SK-N-SH (cell line): ENCODE results near the gene NECTIN1. TPM values are rescaled to one million over a fixed set of nuclear protein-coding genes. Genes with fewer than 3 reads are reported as not detected.

ENCODE experiments used
- CTCF ChIA-PET: fragments of 300-600, 350-600 bp; formaldehyde crosslinking; extraction: SDS; loops from one replicate; lab custom pipeline; 2021; lab: Yijun Ruan, JAX
- POLR2A ChIA-PET: fragments of 350-600 bp; sonication (Branson Sonifier 250); formaldehyde crosslinking; extraction: SDS; loops from one replicate; lab custom pipeline; 2020; ENCODE audit warnings: antibody characterized with exemption, inconsistent platforms; lab: Yijun Ruan, JAX
- DNase-seq: peaks from one replicate; pipeline ENCODE4 v3.0.0; 2012
- H2AFZ ChIP-seq: fragments of 200-600 bp; sonication (generic); 2 replicates; pipeline ENCODE4 v1.8.1; 2016; ENCODE audit warnings: antibody characterized with exemption, mild to moderate bottlenecking, low read depth
- H3F3A ChIP-seq: fragments of 200-600 bp; sonication (generic); replicated peaks from 2 replicates; pipeline ENCODE3; 2016; ENCODE audit warnings: antibody characterized with exemption, mild to moderate bottlenecking; ENCODE audit not compliant: insufficient read depth
- H3K27ac ChIP-seq, 2 experiments: fragments of 200-500 bp in 1 of 2; fragments of 200-600 bp in 1 of 2; sonication (Bioruptor generic) in 1 of 2; sonication (generic), shearing (Covaris generic) in 1 of 2; 2 replicates each; pipeline versions ENCODE4 v1.5.1 to v1.6.1; 2014 to 2016; ENCODE audit warnings: low read depth in 2 of 2, inconsistent platforms in 1 of 2, low read length in 1 of 2, mild to moderate bottlenecking in 1 of 2, mixed read lengths in 1 of 2
- H3K27me3 ChIP-seq: fragments of 200-600 bp; sonication (generic), shearing (Covaris generic); 2 replicates; pipeline ENCODE4 v1.6.1; 2016; ENCODE audit warnings: mixed run types; ENCODE audit not compliant: insufficient read depth
- H3K36me3 ChIP-seq, 2 experiments: fragments of 200-500 bp in 1 of 2; fragments of 200-600 bp in 1 of 2; sonication (Bioruptor generic) in 1 of 2; sonication (generic) in 1 of 2; replicated peaks in 1 of 2; 2 replicates each; pipeline versions ENCODE3 to v1.5.1; 2014 to 2016; ENCODE audit warnings: low read length in 1 of 2, mild to moderate bottlenecking in 1 of 2; ENCODE audit not compliant: insufficient read depth in 2 of 2, control insufficient read depth in 1 of 2
- H3K4me1 ChIP-seq, 2 experiments: fragments of 200-500 bp in 1 of 2; fragments of 200-600 bp in 1 of 2; sonication (Bioruptor generic) in 1 of 2; sonication (generic), shearing (Covaris generic) in 1 of 2; 2 replicates each; pipeline versions ENCODE4 v1.5.1 to v1.6.1; 2014 to 2016; ENCODE audit warnings: low read depth in 1 of 2, low read length in 1 of 2, mixed run types in 1 of 2; ENCODE audit not compliant: insufficient read depth in 2 of 2, control insufficient read depth in 1 of 2
- H3K4me2 ChIP-seq: fragments of 200-600 bp; sonication (generic), shearing (Covaris generic); 2 replicates; pipeline ENCODE4 v1.6.1; 2017; ENCODE audit warnings: mixed run types
- H3K4me3 ChIP-seq, 2 experiments: fragments of 200-500 bp in 1 of 2; fragments of 200-600 bp in 1 of 2; sonication (Bioruptor generic) in 1 of 2; sonication (generic), shearing (Covaris generic) in 1 of 2; 2 replicates each; pipeline versions ENCODE4 v1.5.1 to v1.8.1; 2014 to 2016; ENCODE audit warnings: low read depth in 2 of 2, inconsistent platforms in 1 of 2, low read length in 1 of 2, mild to moderate bottlenecking in 1 of 2, mixed read lengths in 1 of 2, moderate library complexity in 1 of 2
- H3K79me2 ChIP-seq: fragments of 200-600 bp; sonication (generic); 2 replicates; pipeline ENCODE4 v1.8.1; 2017; ENCODE audit warnings: mild to moderate bottlenecking; ENCODE audit not compliant: insufficient read depth
- H3K9ac ChIP-seq: fragments of 200-600 bp; sonication (generic); 2 replicates; pipeline ENCODE4 v1.6.1; 2017; ENCODE audit warnings: mixed run types
- H3K9me2 ChIP-seq: fragments of 200-600 bp; sonication (generic); 2 replicates; pipeline ENCODE4 v1.6.1; 2017; ENCODE audit warnings: mixed run types
- H3K9me3 ChIP-seq: fragments of 200-600 bp; sonication (generic); 2 replicates; pipeline ENCODE4 v1.6.1; 2017; ENCODE audit warnings: mixed run types, mild to moderate bottlenecking, moderate library complexity
- H4K20me1 ChIP-seq: fragments of 200-600 bp; sonication (generic); 2 replicates; pipeline ENCODE4 v1.6.1; 2017; ENCODE audit warnings: mild to moderate bottlenecking, mixed run types; ENCODE audit not compliant: insufficient read depth
- CTCF ChIP-seq: fragments of 200-600 bp; sonication (generic); IDR thresholded peaks from 2 replicates; pipeline ENCODE4 v1.6.1; 2017; ENCODE audit warnings: antibody characterized with exemption, mild to moderate bottlenecking, moderate library complexity
- FOXJ3 ChIP-seq: sonication (generic); formaldehyde crosslinking; IDR thresholded peaks from 2 replicates; pipeline ENCODE4 v1.5.1; 2020; ENCODE audit warnings: mild to moderate bottlenecking, missing genetic modification reagents
- IRF3 ChIP-seq: fragments of 150-350 bp; IDR thresholded peaks from 2 replicates; pipeline ENCODE4 v1.6.1; 2016; ENCODE audit warnings: mild to moderate bottlenecking, low read depth, low read length
- JUND ChIP-seq: IDR thresholded peaks from 2 replicates; pipeline ENCODE4 v1.4.0; 2012
- MXI1 ChIP-seq: IDR thresholded peaks from 2 replicates; pipeline ENCODE4 v1.6.1; 2012; ENCODE audit warnings: mild to moderate bottlenecking, low read depth, low read length, improper control_type of control experiment
- RAD21 ChIP-seq: IDR thresholded peaks from 2 replicates; pipeline ENCODE4 v1.6.1; 2012; ENCODE audit warnings: mild to moderate bottlenecking, low read length
- REST ChIP-seq: IDR thresholded peaks from 2 replicates; pipeline ENCODE4 v1.6.1; 2012; ENCODE audit warnings: mild to moderate bottlenecking, low read depth, low read length, moderate library complexity
- SIN3A ChIP-seq: IDR thresholded peaks from 2 replicates; pipeline ENCODE4 v1.6.1; 2012; ENCODE audit warnings: low read depth, mild to moderate bottlenecking, low read length, moderate library complexity, borderline replicate concordance
- SMC3 ChIP-seq: IDR thresholded peaks from 2 replicates; pipeline ENCODE4 v1.6.1; 2012; ENCODE audit warnings: low read depth, low read length, improper control_type of control experiment
- TAF1 ChIP-seq: IDR thresholded peaks from 2 replicates; pipeline ENCODE4 v1.6.1; 2012; ENCODE audit warnings: low read depth, mild to moderate bottlenecking, low read length, moderate library complexity, borderline replicate concordance
- TCF12 ChIP-seq: IDR thresholded peaks from 2 replicates; pipeline ENCODE4 v1.4.0; 2012
- ZBTB33 ChIP-seq: IDR thresholded peaks from 2 replicates; pipeline ENCODE4 v1.4.0; 2012; ENCODE audit warnings: low read depth, borderline replicate concordance
- WGBS: methylation state at CpG from one replicate; pipeline ENCODE4 v1.1.6; 2017; ENCODE audit warnings: low lambda C conversion rate; 5-methylcytosine and 5-hydroxymethylcytosine counted together
- polyA plus RNA-seq, 3 experiments: library from polyadenylated mRNA; depleted of rRNA; stranded (reverse); fragments of >200 nt; gene quantifications; 2 replicates each; pipeline ENCODE4 v1.2.3, GENCODE V29; 2012

NECTIN1 gene
- polyA plus RNA-seq, 1 of the 3 experiments (the other 2 are of a cell fraction) = 9.1 TPM

- Histone ChIP-seq H3K27me3 (no peaks in the 10 kb centered on the region), H3K36me3 (no peaks in the 10 kb centered on the region), H3K9me2 (no peaks in the 10 kb centered on the region), H3K4me3 (no peak overlapping the region), H3K9me3 (no peaks in the 10 kb centered on the region), H3K4me1 (peaks cover 0 to 39% of the 10 kb centered on the region in 2 experiments; a peak in 2 of 4 replicates), H3K79me2 (no peaks in the 10 kb centered on the region), H4K20me1 (no peaks in the 10 kb centered on the region), H2AFZ (no peak overlapping the region), H3K27ac (no peak overlapping the region), H3K4me2 (no peak overlapping the region), H3K9ac (no peak overlapping the region), H3F3A (no peaks in the 10 kb centered on the region)
- no peak for DNase-seq
- ChIA-PET CTCF (interaction anchor here (2.2 to 2.7 kb wide), 2 partner anchors 9 to 370 kb away, joined by 18 to 20 read pairs; partner anchors contain the start of gene NECTIN1), POLR2A (interaction anchor here (1.2 kb wide), 1 partner anchor 10 kb away, joined by 3 read pairs; no protein-coding TSS in a partner anchor)
- WGBS = 60% methylated on average over 1 of the region's 5 CpGs
- TF ChIP-seq REST = no peak
- no peak for TF ChIP-seq TAF1
- no peak for TF ChIP-seq ZBTB33
- TF ChIP-seq IRF3 = no peak
- TF ChIP-seq FOXJ3 (CRISPR knock-in tag) = no peak
- no peak for TF ChIP-seq JUND
- TF ChIP-seq CTCF = no peak
- TF ChIP-seq SMC3 = no peak
- TF ChIP-seq SIN3A = no peak
- no peak for TF ChIP-seq TCF12
- TF ChIP-seq RAD21 = no peak
- TF ChIP-seq MXI1 = no peak
These were observed 9.0 kb upstream of the NECTIN1 start for GRCh38 chr11:119738059-119738439.
